ENCODE results near the gene GJC3.

GRCh38 chr7:99958564-99959227, 29.3 kb upstream of the GJC3 start:
- TF ChIP-seq POLR2A (IDR thresholded peaks at IDR 0.05) (no peak), CTCF (IDR thresholded peaks at IDR 0.05) (no peak)
